ENCODE results near the gene DPYD.

DPYD gene

GRCh38 chr1:97167246-97167645 is 753.6 kb downstream of the DPYD start:
- Histone ChIP-seq H3K9ac (ENCODE audit: low read depth, low read length, poor library complexity, severe bottlenecking) (no peak overlapping the region), H3K27me3 (ENCODE audit: insufficient read depth, low read length, poor library complexity, severe bottlenecking) (no peaks in the 10 kb centered on the region), H3K4me2 (ENCODE audit: low read depth, low read length, poor library complexity, severe bottlenecking) (no peak overlapping the region), H4K20me1 (ENCODE audit: insufficient read depth, low read length, poor library complexity, severe bottlenecking) (no peaks in the 10 kb centered on the region), H3K9me3 (ENCODE audit: insufficient read depth, low read depth, low read length) (no peaks in the 10 kb centered on the region), H3K4me1 (ENCODE audit: insufficient read depth, low read length, poor library complexity, severe bottlenecking) (no peaks in the 10 kb centered on the region), H3F3A (ENCODE audit: low read depth) (no peaks in the 10 kb centered on the region), H2AFZ (ENCODE audit: low read length) (no peak overlapping the region), H3K79me2 (ENCODE audit: insufficient read depth, low read length) (no peaks in the 10 kb centered on the region), H3K9me2 (replicated peaks; ENCODE audit: low read depth, low read length) (no peaks in the 10 kb centered on the region), H3K36me3 (ENCODE audit: insufficient read depth, low read length) (no peaks in the 10 kb centered on the region), H3K4me3 (ENCODE audit: low read length, poor library complexity, severe bottlenecking) (no peak overlapping the region)
- TF ChIP-seq, protein P1, sequence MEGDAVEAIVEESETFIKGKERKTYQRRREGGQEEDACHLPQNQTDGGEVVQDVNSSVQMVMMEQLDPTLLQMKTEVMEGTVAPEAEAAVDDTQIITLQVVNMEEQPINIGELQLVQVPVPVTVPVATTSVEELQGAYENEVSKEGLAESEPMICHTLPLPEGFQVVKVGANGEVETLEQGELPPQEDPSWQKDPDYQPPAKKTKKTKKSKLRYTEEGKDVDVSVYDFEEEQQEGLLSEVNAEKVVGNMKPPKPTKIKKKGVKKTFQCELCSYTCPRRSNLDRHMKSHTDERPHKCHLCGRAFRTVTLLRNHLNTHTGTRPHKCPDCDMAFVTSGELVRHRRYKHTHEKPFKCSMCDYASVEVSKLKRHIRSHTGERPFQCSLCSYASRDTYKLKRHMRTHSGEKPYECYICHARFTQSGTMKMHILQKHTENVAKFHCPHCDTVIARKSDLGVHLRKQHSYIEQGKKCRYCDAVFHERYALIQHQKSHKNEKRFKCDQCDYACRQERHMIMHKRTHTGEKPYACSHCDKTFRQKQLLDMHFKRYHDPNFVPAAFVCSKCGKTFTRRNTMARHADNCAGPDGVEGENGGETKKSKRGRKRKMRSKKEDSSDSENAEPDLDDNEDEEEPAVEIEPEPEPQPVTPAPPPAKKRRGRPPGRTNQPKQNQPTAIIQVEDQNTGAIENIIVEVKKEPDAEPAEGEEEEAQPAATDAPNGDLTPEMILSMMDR (conservative IDR thresholded peaks at IDR 0.05; ENCODE audit: low read length): no peak
- no peak for TF ChIP-seq EZH2phosphoT487 (IDR thresholded peaks at IDR 0.05; ENCODE audit: borderline replicate concordance)

GRCh38 chr1:97166626-97167025 is 754.2 kb downstream of the DPYD start:
- Histone ChIP-seq H3K4me3 (ENCODE audit: low read length, poor library complexity, severe bottlenecking) (no peak overlapping the region), H4K20me1 (ENCODE audit: insufficient read depth, low read length, poor library complexity, severe bottlenecking) (no peaks in the 10 kb centered on the region), H3K9me3 (ENCODE audit: insufficient read depth, low read depth, low read length) (no peaks in the 10 kb centered on the region), H3K79me2 (ENCODE audit: insufficient read depth, low read length) (no peaks in the 10 kb centered on the region), H2AFZ (ENCODE audit: low read length) (no peak overlapping the region), H3K36me3 (ENCODE audit: insufficient read depth, low read length) (no peaks in the 10 kb centered on the region), H3K4me2 (ENCODE audit: low read depth, low read length, poor library complexity, severe bottlenecking) (no peak overlapping the region), H3K27me3 (ENCODE audit: insufficient read depth, low read length, poor library complexity, severe bottlenecking) (no peaks in the 10 kb centered on the region), H3F3A (ENCODE audit: low read depth) (no peaks in the 10 kb centered on the region), H3K9ac (ENCODE audit: low read depth, low read length, poor library complexity, severe bottlenecking) (no peak overlapping the region), H3K9me2 (replicated peaks; ENCODE audit: low read depth, low read length) (no peaks in the 10 kb centered on the region), H3K4me1 (ENCODE audit: insufficient read depth, low read length, poor library complexity, severe bottlenecking) (no peaks in the 10 kb centered on the region)
- TF ChIP-seq EZH2phosphoT487 (IDR thresholded peaks at IDR 0.05; ENCODE audit: borderline replicate concordance): no peak
- TF ChIP-seq, protein P1 (conservative IDR thresholded peaks at IDR 0.05; ENCODE audit: low read length): no peak

GRCh38 chr1:97164276-97164639 is 756.6 kb downstream of the DPYD start:
- H4K20me1 ChIP-seq (ENCODE audit: insufficient read depth, low read length, poor library complexity, severe bottlenecking): no peaks in the 10 kb centered on the region
- no peaks in the 10 kb centered on the region for H3F3A ChIP-seq (ENCODE audit: low read depth)
- H3K27me3 ChIP-seq (ENCODE audit: insufficient read depth, low read length, poor library complexity, severe bottlenecking): no peaks in the 10 kb centered on the region
- no peaks in the 10 kb centered on the region for H3K9me2 ChIP-seq (replicated peaks; ENCODE audit: low read depth, low read length)
- H3K79me2 ChIP-seq (ENCODE audit: insufficient read depth, low read length): no peaks in the 10 kb centered on the region
- H2AFZ ChIP-seq (ENCODE audit: low read length): no peak overlapping the region
- no peaks in the 10 kb centered on the region for H3K4me1 ChIP-seq (ENCODE audit: insufficient read depth, low read length, poor library complexity, severe bottlenecking)
- TF ChIP-seq, protein P1 (conservative IDR thresholded peaks at IDR 0.05; ENCODE audit: low read length): no peak
- TF ChIP-seq EZH2phosphoT487 (IDR thresholded peaks at IDR 0.05; ENCODE audit: borderline replicate concordance): no peak
- H3K4me3 ChIP-seq (ENCODE audit: low read length, poor library complexity, severe bottlenecking): no peak overlapping the region
- H3K4me2 ChIP-seq (ENCODE audit: low read depth, low read length, poor library complexity, severe bottlenecking): no peak overlapping the region
- no peaks in the 10 kb centered on the region for H3K36me3 ChIP-seq (ENCODE audit: insufficient read depth, low read length)
- no peaks in the 10 kb centered on the region for H3K9me3 ChIP-seq (ENCODE audit: insufficient read depth, low read depth, low read length)
- no peak overlapping the region for H3K9ac ChIP-seq (ENCODE audit: low read depth, low read length, poor library complexity, severe bottlenecking)

All from Loucy (cell line).